NK-92 treated with Interleukin-12 subunit alpha and Interleukin-12 subunit beta, amount 100 ng/mL, for 24 hours (cell line): ENCODE measurements around the gene PKIG.

ENCODE experiments used
- DNase-seq: peaks from one replicate; lab custom pipeline; 2025; lab: John Stamatoyannopoulos, UW

PKIG gene

GRCh38 chr20:44662261-44662660 is 79.9 kb downstream of the PKIG start:
- DNase-seq = no peak

GRCh38 chr20:44664131-44664530 is 81.8 kb downstream of the PKIG start:
- no peak for DNase-seq

- DNase-seq = no peak
These were observed 83.7 kb downstream of the PKIG start for GRCh38 chr20:44666066-44666465.
